GM12873 (cell line): ENCODE measurements around the gene GOLGA2.

Experiments
- CTCF ChIP-seq: IDR thresholded peaks from 2 replicates; pipeline ENCODE4 v1.5.1; 2012; ENCODE audit warnings: low read depth, mild to moderate bottlenecking, moderate library complexity, low read length, control low read depth; ENCODE audit not compliant: insufficient read depth; ENCODE audit errors: missing control alignments

Gene GOLGA2

GRCh38 chr9:128274245-128274644, 1.6 kb downstream of the GOLGA2 start:
- TF ChIP-seq CTCF, result no peak

DNA sequence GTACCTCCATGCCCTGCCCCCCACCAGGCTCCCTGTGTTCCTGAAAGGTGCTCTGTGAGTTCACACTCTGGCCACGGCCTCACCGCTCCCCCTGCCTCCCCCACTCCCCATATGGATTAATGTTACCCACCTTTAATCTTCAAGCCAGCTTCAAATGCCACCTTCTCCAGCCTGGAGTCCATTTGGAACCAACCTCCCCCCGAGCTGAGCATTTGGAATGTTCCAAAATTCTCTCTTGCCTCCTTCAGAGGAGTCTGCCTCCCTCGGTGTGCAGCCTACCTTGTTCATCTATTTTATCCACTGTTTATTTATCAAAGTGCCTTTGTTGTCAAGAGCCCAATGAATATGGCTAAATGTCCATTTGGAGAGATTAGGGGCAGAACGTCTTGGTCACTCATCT, 4.3 kb downstream of the GOLGA2 start:
- no peak for TF ChIP-seq CTCF

GRCh38 chr9:128271112-128271511, 4.7 kb downstream of the GOLGA2 start:
- no peak for TF ChIP-seq CTCF

GRCh38 chr9:128266868-128267590, 8.8 kb downstream of the GOLGA2 start:
- TF ChIP-seq CTCF, result no peak

DNA sequence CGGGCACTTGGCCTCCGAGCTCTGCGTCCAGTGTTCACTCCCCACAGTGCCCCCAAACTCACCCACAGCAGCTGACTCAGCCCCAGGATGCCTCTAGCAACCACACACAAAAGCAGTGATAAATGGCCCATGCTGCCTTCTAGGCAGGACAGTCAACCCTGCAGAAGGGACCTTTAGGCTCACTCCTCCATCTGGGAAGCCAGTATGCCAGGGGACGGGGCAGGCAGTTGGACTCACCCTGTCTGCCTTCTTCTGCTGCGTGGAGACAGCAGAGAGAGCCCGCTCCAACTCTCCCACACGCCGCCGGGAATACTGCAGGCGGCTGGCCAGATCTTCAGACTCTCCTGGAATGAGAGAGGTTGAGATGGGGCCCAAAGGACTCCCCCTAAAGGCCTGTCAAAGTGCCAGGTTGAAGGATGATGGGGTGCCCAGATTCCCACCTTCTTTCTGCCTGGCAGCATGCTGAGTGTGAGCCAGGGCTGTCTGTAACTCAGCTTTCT, 10.4 kb downstream of the GOLGA2 start:
- no peak for TF ChIP-seq CTCF

DNA sequence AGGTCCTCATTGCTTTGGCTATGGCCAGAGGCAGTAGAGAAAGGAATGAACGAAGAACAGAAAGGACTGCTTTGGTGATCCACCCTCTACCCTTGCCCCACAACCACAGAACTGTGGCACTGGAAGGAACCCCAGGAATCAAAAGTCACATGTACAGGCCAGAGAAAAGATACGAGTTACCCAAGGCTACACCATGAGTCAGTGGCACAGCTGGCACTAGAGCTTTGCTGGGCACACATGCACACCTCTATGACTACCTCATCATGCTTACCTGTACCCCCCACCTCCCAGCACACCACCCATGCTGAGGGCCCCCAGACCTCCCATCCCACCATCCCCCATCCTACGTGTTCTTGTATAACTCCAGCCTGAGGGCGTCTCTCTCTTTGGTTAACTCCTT, 13.1 kb downstream of the GOLGA2 start:
- TF ChIP-seq CTCF, result no peak

DNA sequence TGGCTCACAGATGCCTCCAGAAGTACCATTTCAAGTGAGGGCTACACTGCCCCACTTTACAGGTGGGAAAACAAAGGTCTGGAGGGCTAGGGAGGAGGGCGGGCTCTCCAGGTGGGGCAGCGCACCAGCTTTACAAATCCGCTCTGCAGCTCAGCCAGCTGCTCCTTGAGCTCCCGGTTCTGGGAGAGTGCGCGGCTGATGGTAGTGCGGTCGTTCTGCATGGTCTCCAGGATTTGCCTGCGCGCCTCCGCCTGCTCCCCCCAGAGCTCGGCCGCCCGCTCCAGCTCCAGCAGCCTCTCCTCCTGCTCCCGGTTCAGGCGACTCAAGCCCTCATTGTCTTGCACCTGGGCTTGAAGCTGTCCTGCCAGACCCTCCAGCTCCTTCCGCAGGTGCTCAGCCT, 15.5 kb downstream of the GOLGA2 start:
- TF ChIP-seq CTCF, result no peak
